H1 (cell line): ENCODE results near the gene NOS1AP. TPM values are rescaled to one million over a fixed set of nuclear protein-coding genes. Genes with fewer than 3 reads are reported as not detected.

Experiments
- CTCF ChIA-PET: fragments of 300-600 bp; sonication (Branson Sonifier 250); formaldehyde crosslinking; loops from one replicate; lab custom pipeline; 2021; ENCODE audit not compliant: partially characterized antibody; lab: Charles Lee
- POLR2A ChIA-PET: fragments of 300-600 bp; sonication (Branson Sonifier 250); formaldehyde crosslinking; loops from one replicate; lab custom pipeline; 2021; ENCODE audit warnings: inconsistent platforms; ENCODE audit not compliant: partially characterized antibody; lab: Charles Lee
- DNase-seq, 2 experiments: peaks; one replicate each; pipeline versions ENCODE4 v3.0.0 to v3.0.0-alpha.2; 2010 to 2022; ENCODE audit warnings: low spot score in 2 of 2, low read depth in 1 of 2, mixed read lengths in 1 of 2
- FAIRE-seq: peaks from 2 replicates; lab custom pipeline; 2011; peaks lifted over from hg19 to GRCh38; lab: Jason Lieb, UNC
- H2AFZ ChIP-seq: 2 replicates; pipeline ENCODE4 v1.8.1; 2012; ENCODE audit warnings: low read length, inconsistent platforms
- H2AK5ac ChIP-seq: 2 replicates; pipeline ENCODE4 v1.6.1; 2013; ENCODE audit warnings: low read depth, low read length
- H2BK120ac ChIP-seq: replicated peaks from 2 replicates; pipeline ENCODE3; 2013; ENCODE audit warnings: low read depth, low read length, inconsistent platforms
- H2BK12ac ChIP-seq: 2 replicates; pipeline ENCODE4 v1.6.1; 2013; ENCODE audit warnings: low read depth, low read length
- H2BK15ac ChIP-seq: 2 replicates; pipeline ENCODE4 v1.6.1; 2013; ENCODE audit warnings: low read length
- H2BK20ac ChIP-seq: 2 replicates; pipeline ENCODE4 v1.6.1; 2013; ENCODE audit warnings: low read length
- H2BK5ac ChIP-seq: 2 replicates; pipeline ENCODE4 v1.6.1; 2013; ENCODE audit warnings: low read depth, low read length
- H3K14ac ChIP-seq: 2 replicates; pipeline ENCODE4 v1.6.1; 2013; ENCODE audit warnings: inconsistent platforms; ENCODE audit not compliant: insufficient read length
- H3K18ac ChIP-seq: 2 replicates; pipeline ENCODE4 v1.6.1; 2013; ENCODE audit warnings: low read length; ENCODE audit errors: extremely low read depth
- H3K23ac ChIP-seq: 2 replicates; pipeline ENCODE4 v1.6.1; 2013; ENCODE audit warnings: inconsistent platforms; ENCODE audit not compliant: insufficient read length
- H3K23me2 ChIP-seq: 2 replicates; pipeline ENCODE4 v1.6.1; 2013; ENCODE audit warnings: low read depth, low read length
- H3K27ac ChIP-seq: 2 replicates; pipeline ENCODE4 v1.6.1; 2011; ENCODE audit warnings: low read depth, low read length, inconsistent platforms
- H3K27me3 ChIP-seq, 4 experiments: replicated peaks in 1 of 4; 1 replicate in 1 of 4; 2 replicates in 3 of 4; pipeline versions ENCODE4 v1.6.1 to v1.8.1; 2011 to 2013; ENCODE audit warnings: low read length in 3 of 4, mild to moderate bottlenecking in 3 of 4, inconsistent platforms in 2 of 4, mixed read lengths in 2 of 4, moderate library complexity in 1 of 4; ENCODE audit not compliant: control insufficient read depth in 3 of 4, insufficient read depth in 3 of 4; ENCODE audit errors: extremely low read depth in 1 of 4
- H3K36me3 ChIP-seq, 4 experiments: 2 replicates each; pipeline versions ENCODE4 v1.6.1 to v1.8.1; 2011 to 2013; ENCODE audit warnings: mild to moderate bottlenecking in 4 of 4, low read length in 3 of 4, moderate library complexity in 2 of 4, control low read depth in 1 of 4, inconsistent platforms in 1 of 4; ENCODE audit not compliant: insufficient read depth in 4 of 4, control insufficient read depth in 2 of 4
- H3K4ac ChIP-seq: replicated peaks from 2 replicates; pipeline ENCODE3; 2013; ENCODE audit warnings: low read length, low read depth, mixed read lengths, inconsistent platforms; ENCODE audit not compliant: insufficient read length
- H3K4me1 ChIP-seq, 4 experiments: replicated peaks in 1 of 4; 1 replicate in 1 of 4; 2 replicates in 3 of 4; pipeline versions ENCODE4 v1.6.1 to v1.8.1; 2011 to 2013; ENCODE audit warnings: low read length in 3 of 4, inconsistent platforms in 2 of 4, mixed read lengths in 1 of 4; ENCODE audit not compliant: insufficient read depth in 4 of 4, control insufficient read depth in 3 of 4
- H3K4me2 ChIP-seq, 2 experiments: 2 replicates each; pipeline versions ENCODE4 v1.6.1 to v1.8.1; 2011 to 2013; ENCODE audit warnings: low read depth in 2 of 2, low read length in 2 of 2, control low read depth in 1 of 2, inconsistent platforms in 1 of 2, mild to moderate bottlenecking in 1 of 2; ENCODE audit not compliant: insufficient read depth in 1 of 2
- H3K4me3 ChIP-seq, 4 experiments: fragments of 200-600, 300-600 bp in 1 of 4; sonication (generic), shearing (Covaris generic), sonication (Bioruptor Twin) in 1 of 4; 2 replicates each; pipeline versions ENCODE4 v1.5.1 to v1.8.1; 2011 to 2016; ENCODE audit warnings: low read length in 4 of 4, low read depth in 3 of 4, control low read depth in 2 of 4, inconsistent platforms in 2 of 4, mild to moderate bottlenecking in 2 of 4, mixed read lengths in 1 of 4, moderate library complexity in 1 of 4; ENCODE audit not compliant: insufficient read depth in 2 of 4; ENCODE audit errors: extremely low read depth in 1 of 4
- H3K56ac ChIP-seq: replicated peaks from 2 replicates; pipeline ENCODE3; 2013; ENCODE audit warnings: low read depth, mild to moderate bottlenecking, mixed read lengths, low read length, inconsistent platforms; ENCODE audit not compliant: insufficient read length
- H3K79me1 ChIP-seq: 2 replicates; pipeline ENCODE4 v1.6.1; 2013; ENCODE audit warnings: low read depth, low read length, control low read depth
- H3K79me2 ChIP-seq, 2 experiments: 2 replicates each; pipeline versions ENCODE4 v1.6.1 to v1.8.1; 2012 to 2013; ENCODE audit warnings: low read length in 2 of 2, mild to moderate bottlenecking in 2 of 2, inconsistent platforms in 1 of 2; ENCODE audit not compliant: insufficient read depth in 2 of 2, control insufficient read depth in 1 of 2
- H3K9ac ChIP-seq, 4 experiments: replicated peaks in 1 of 4; 1 replicate in 1 of 4; 2 replicates in 3 of 4; pipeline versions ENCODE4 v1.6.1 to v1.8.1; 2011 to 2013; ENCODE audit warnings: low read depth in 3 of 4, low read length in 3 of 4, control low read depth in 2 of 4, mild to moderate bottlenecking in 2 of 4, moderate library complexity in 2 of 4, inconsistent platforms in 1 of 4; ENCODE audit errors: extremely low read depth in 1 of 4
- H3K9me3 ChIP-seq, 2 experiments: 2 replicates each; pipeline versions ENCODE4 v1.6.1 to v1.8.1; 2012 to 2013; ENCODE audit warnings: mild to moderate bottlenecking in 2 of 2, moderate library complexity in 2 of 2, control low read depth in 1 of 2, inconsistent platforms in 1 of 2, low read depth in 1 of 2, low read length in 1 of 2, mixed read lengths in 1 of 2; ENCODE audit not compliant: insufficient read depth in 2 of 2
- H4K20me1 ChIP-seq, 2 experiments: replicated peaks in 1 of 2; 2 replicates each; pipeline versions ENCODE3 to v1.8.1; 2011 to 2013; ENCODE audit warnings: inconsistent platforms in 2 of 2, low read length in 2 of 2, mild to moderate bottlenecking in 1 of 2; ENCODE audit not compliant: insufficient read depth in 2 of 2, control insufficient read depth in 1 of 2
- H4K5ac ChIP-seq: 2 replicates; pipeline ENCODE4 v1.6.1; 2013; ENCODE audit warnings: low read length, low read depth, mixed read lengths, inconsistent platforms; ENCODE audit not compliant: insufficient read length
- H4K8ac ChIP-seq: 2 replicates; pipeline ENCODE4 v1.8.0; 2013; ENCODE audit warnings: mild to moderate bottlenecking, moderate library complexity, low read length, inconsistent platforms; ENCODE audit not compliant: insufficient read depth; ENCODE audit errors: extremely low read depth
- H4K91ac ChIP-seq: replicated peaks from 2 replicates; pipeline ENCODE3; 2013; ENCODE audit warnings: low read length, mixed read lengths, inconsistent platforms; ENCODE audit not compliant: insufficient read length
- ATF2 ChIP-seq: IDR thresholded peaks from 2 replicates; pipeline ENCODE4 v1.6.1; 2012; ENCODE audit warnings: low read length, inconsistent platforms
- CHD1 ChIP-seq: IDR thresholded peaks from 2 replicates; pipeline ENCODE4 v1.6.1; 2012; ENCODE audit warnings: low read depth, low read length, improper control_type of control experiment
- JUND ChIP-seq: IDR thresholded peaks from 2 replicates; pipeline ENCODE4 v1.6.1; 2011; ENCODE audit warnings: mild to moderate bottlenecking, improper control_type of control experiment, low read length
- KDM1A ChIP-seq: fragments of 200-600, 300-600 bp; sonication (generic); IDR thresholded peaks from 2 replicates; pipeline ENCODE4 v1.7.1; 2016; ENCODE audit warnings: mild to moderate bottlenecking, low read length, borderline replicate concordance
- KDM5A ChIP-seq: fragments of 200-600 bp; IDR thresholded peaks from 2 replicates; pipeline ENCODE4 v1.7.1; 2012; ENCODE audit warnings: mild to moderate bottlenecking, low read length, inconsistent platforms, mixed read lengths
- POLR2A ChIP-seq, 2 experiments: IDR thresholded peaks; 1 replicate in 1 of 2; 2 replicates in 1 of 2; pipeline ENCODE4 v1.6.1; 2011; ENCODE audit warnings: low read depth in 2 of 2, low read length in 2 of 2, mild to moderate bottlenecking in 2 of 2; ENCODE audit errors: control extremely low read depth in 1 of 2
- POU5F1 ChIP-seq: IDR thresholded peaks from 2 replicates; pipeline ENCODE4 v1.6.1; 2011; ENCODE audit warnings: low read depth, mild to moderate bottlenecking, low read length, moderate library complexity
- RBBP5 ChIP-seq: IDR thresholded peaks from 2 replicates; pipeline ENCODE4 v1.7.1; 2012; ENCODE audit warnings: low read depth, mild to moderate bottlenecking, inconsistent platforms, low read length, moderate library complexity, borderline replicate concordance
- SIRT6 ChIP-seq: IDR thresholded peaks from one replicate; pipeline ENCODE4 v1.7.1; 2012; ENCODE audit warnings: low read length, inconsistent platforms
- SIX5 ChIP-seq: IDR thresholded peaks from 2 replicates; pipeline ENCODE4 v1.6.1; 2011; ENCODE audit warnings: mild to moderate bottlenecking, low read depth, low read length
- SUZ12 ChIP-seq: fragments of 200-600 bp; sonication (generic); IDR thresholded peaks from 2 replicates; pipeline ENCODE4 v1.6.1; 2012; ENCODE audit warnings: mild to moderate bottlenecking, inconsistent platforms, low read length, moderate library complexity, mixed read lengths
- USF2 ChIP-seq: IDR thresholded peaks from 2 replicates; pipeline ENCODE4 v1.6.1; 2011; ENCODE audit warnings: low read length, improper control_type of control experiment
- WGBS, 2 experiments: shearing (Covaris generic) in 1 of 2; methylation state at CpG; one replicate each; pipeline versions ENCODE4 v1.1.6 to v1.1.7; 2013 to 2015; ENCODE audit warnings: low lambda C conversion rate in 2 of 2, mixed read lengths in 2 of 2, inconsistent platforms in 1 of 2, low coverage in 1 of 2, missing lambda C conversion rate in 1 of 2; ENCODE audit not compliant: insufficient replicate concordance in 2 of 2, insufficient coverage in 1 of 2, insufficient read length in 1 of 2; ENCODE audit errors: extremely low coverage in 1 of 2, missing lambda C conversion rate in 1 of 2; 5-methylcytosine and 5-hydroxymethylcytosine counted together
- polyA plus RNA-seq, 7 experiments: library from polyadenylated mRNA; depleted of rRNA in 3 of 7; stranded (reverse) in 5 of 7; unstranded in 2 of 7; fragments of >200 nt in 5 of 7; fragments of 200-250 nt in 2 of 7; gene quantifications; 1 replicate in 5 of 7; 2 replicates in 1 of 7; 4 replicates in 1 of 7; pipeline versions ENCODE4 v1.2.1 to v1.2.3, GENCODE V29; 2011 to 2013; ENCODE audit warnings: missing spikeins in 2 of 7, mixed read lengths in 2 of 7
- total RNA-seq: library from RNA; stranded (reverse); fragmentation: NEBNext Ultra II Directional; extraction: Animal tissue kit (Norgen Biotek cat#: 25700); gene quantifications from 2 replicates; pipeline ENCODE4 v1.2.1, GENCODE V29; 2021

The NOS1AP gene
- total and polyA plus RNA-seq, 2 of the 8 experiments (the other 6 are each of a cell fraction or from before 2014, with no cell fraction given): 2.4 to 12.1 TPM

- H2AK5ac ChIP-seq: no peak overlapping the region
- ChIA-PET CTCF (interaction anchor here (0.8 to 5.7 kb wide), 6 partner anchors 13 to 289 kb away, joined by 3 to 59 read pairs (median 12); partner anchors contain the start of gene C1orf226), POLR2A (no interaction called here)
- no peak overlapping the region for H3K4ac ChIP-seq
- no peaks in the 10 kb centered on the region for H3K23me2 ChIP-seq
- H3K79me2 ChIP-seq: no peaks in the 10 kb centered on the region
- H3K4me3 ChIP-seq: no peak overlapping the region
- FAIRE-seq: no peak
- H4K5ac ChIP-seq: no peak overlapping the region
- no peak overlapping the region for H2BK15ac ChIP-seq
- peaks cover 0 to 8% (median 4%) of the 10 kb centered on the region in 4 experiments; a peak in 5 of 7 replicates for H3K4me1 ChIP-seq
- H3K27ac ChIP-seq: no peak overlapping the region
- no peaks in the 10 kb centered on the region for H3K27me3 ChIP-seq
- H3K9me3 ChIP-seq: no peaks in the 10 kb centered on the region
- no peaks in the 10 kb centered on the region for H4K20me1 ChIP-seq
- WGBS, 2 experiments: 81% methylated on average over 5 of the region's 5 CpGs; no CpG with 5 or more reads in 1 of the 2 experiments
- no peaks in the 10 kb centered on the region for H3K36me3 ChIP-seq
- no peak overlapping the region for H3K9ac ChIP-seq
- DNase-seq: no peak
- H2BK20ac ChIP-seq: no peak overlapping the region
- H2AFZ ChIP-seq: no peak overlapping the region
- H3K23ac ChIP-seq: no peak overlapping the region
- no peak overlapping the region for H3K14ac ChIP-seq
- H2BK12ac ChIP-seq: peak overlapping the region; percentile 13; the same call in 1 of the 2 replicates
- no peak overlapping the region for H2BK5ac ChIP-seq
- no peak overlapping the region for H2BK120ac ChIP-seq
- no peak overlapping the region for H4K91ac ChIP-seq
- H3K79me1 ChIP-seq: no peaks in the 10 kb centered on the region
- H4K8ac ChIP-seq: no peak overlapping the region
- no peak overlapping the region for H3K4me2 ChIP-seq
- 0 out of 2 replicates have a peak overlapping the region, but pooled peaks have one; percentile 52 for H3K18ac ChIP-seq
- H3K56ac ChIP-seq: no peak overlapping the region
- no peak for TF ChIP-seq CHD1
- no peak for TF ChIP-seq ATF2
- no peak for TF ChIP-seq USF2
- TF ChIP-seq POU5F1: no peak
- no peak for TF ChIP-seq KDM5A
- TF ChIP-seq JUND: no peak
- no peak for TF ChIP-seq POLR2A (IDR thresholded peaks at IDR 0.05; ENCODE audit: control extremely low read depth in 1 of 2, low read depth in 2 of 2, low read length in 2 of 2)
- TF ChIP-seq SUZ12: no peak
- TF ChIP-seq SIX5: no peak
- TF ChIP-seq RBBP5: no peak
- no peak for TF ChIP-seq SIRT6
- no peak for TF ChIP-seq KDM1A
Measured at GRCh38 chr1:162353702-162354101, 284.2 kb downstream of the NOS1AP start.
